Measurements from ENCODE around the gene TRPM1.

DNA sequence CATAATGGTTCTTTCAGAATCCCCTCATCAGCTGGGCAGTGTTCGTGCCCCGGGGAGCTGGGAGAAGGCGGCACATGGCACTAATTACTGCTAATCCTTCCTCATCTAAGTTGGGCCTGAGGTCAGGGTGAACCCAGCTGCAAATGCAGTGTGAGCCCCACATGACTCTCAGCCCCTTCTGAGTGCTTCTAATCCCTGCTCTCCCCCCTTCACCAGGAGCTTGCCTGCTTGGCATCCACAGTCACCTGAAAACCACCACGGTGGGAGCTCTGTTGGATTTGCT lies 455 bp upstream of the TRPM1 start:
- TF ChIP-seq, protein P1, sequence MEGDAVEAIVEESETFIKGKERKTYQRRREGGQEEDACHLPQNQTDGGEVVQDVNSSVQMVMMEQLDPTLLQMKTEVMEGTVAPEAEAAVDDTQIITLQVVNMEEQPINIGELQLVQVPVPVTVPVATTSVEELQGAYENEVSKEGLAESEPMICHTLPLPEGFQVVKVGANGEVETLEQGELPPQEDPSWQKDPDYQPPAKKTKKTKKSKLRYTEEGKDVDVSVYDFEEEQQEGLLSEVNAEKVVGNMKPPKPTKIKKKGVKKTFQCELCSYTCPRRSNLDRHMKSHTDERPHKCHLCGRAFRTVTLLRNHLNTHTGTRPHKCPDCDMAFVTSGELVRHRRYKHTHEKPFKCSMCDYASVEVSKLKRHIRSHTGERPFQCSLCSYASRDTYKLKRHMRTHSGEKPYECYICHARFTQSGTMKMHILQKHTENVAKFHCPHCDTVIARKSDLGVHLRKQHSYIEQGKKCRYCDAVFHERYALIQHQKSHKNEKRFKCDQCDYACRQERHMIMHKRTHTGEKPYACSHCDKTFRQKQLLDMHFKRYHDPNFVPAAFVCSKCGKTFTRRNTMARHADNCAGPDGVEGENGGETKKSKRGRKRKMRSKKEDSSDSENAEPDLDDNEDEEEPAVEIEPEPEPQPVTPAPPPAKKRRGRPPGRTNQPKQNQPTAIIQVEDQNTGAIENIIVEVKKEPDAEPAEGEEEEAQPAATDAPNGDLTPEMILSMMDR (conservative IDR thresholded peaks at IDR 0.05; ENCODE audit: low read length): no peak
- TF ChIP-seq EZH2phosphoT487 (IDR thresholded peaks at IDR 0.05; ENCODE audit: borderline replicate concordance, low read depth, low read length): no peak

Measured in OCI-LY7 (cell line).